B cell (primary cell): ENCODE data around the gene ZNF830.

Experiments
- CTCF ChIP-seq: fragments of 200-600 bp; IDR thresholded peaks from one replicate; pipeline ENCODE4 v1.8.0; 2022; ENCODE audit warnings: antibody characterized with exemption, mild to moderate bottlenecking
- EZH2 ChIP-seq: IDR thresholded peaks from 2 replicates; pipeline ENCODE4 v1.6.1; 2012; ENCODE audit warnings: borderline replicate concordance, low read depth, mild to moderate bottlenecking, moderate library complexity, low read length; ENCODE audit not compliant: insufficient read depth, poor library complexity, severe bottlenecking

DNA sequence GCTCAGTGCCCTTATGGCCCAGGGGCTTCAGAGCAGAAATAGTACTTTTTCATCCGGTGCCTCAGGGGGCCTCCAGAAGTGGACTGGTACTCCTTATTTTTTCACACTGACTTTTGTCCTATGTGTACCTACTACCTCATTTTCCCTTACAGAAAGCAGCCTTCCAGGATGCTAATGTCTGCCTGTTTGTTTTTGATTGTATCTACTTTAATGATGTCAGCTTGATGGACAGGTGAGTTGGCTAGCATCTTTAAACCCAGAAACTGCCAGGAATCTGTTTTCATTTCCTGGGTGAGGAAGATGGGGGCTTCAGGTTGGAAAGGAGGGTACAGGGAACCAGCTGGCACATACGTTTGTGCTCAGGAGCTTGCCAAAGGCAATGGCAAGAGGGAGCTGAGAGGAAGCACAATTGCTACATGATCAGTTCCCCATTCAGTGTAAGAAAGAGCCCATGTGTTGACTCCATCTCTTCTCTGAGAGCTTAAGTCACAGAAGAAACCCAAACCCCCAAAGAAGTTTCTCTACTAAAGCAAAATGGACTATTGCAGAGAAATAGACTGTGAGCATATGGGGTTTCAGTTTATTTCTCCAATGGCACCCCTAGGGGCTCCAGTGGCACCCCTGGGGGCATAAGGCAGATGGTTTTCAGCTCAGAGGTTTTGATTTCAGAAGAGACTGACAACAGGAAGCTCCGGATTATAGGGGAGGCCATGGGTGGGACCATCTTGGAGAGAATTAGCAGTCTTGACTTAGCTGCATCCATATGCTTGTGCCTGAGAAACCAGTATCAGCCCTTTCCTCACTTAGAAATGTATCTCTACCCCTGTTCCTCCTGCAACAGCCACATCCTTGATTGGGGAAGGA is 35.3 kb downstream of the ZNF830 start:
- TF ChIP-seq CTCF (no peak), EZH2 (no peak)
